Psoas muscle (tissue), 8 donors: ENCODE data around the gene TMEM174. TPM values are rescaled to one million over a fixed set of nuclear protein-coding genes. Genes with fewer than 3 reads are reported as not detected.
"Not testable (repeated sequence)": the region's sequence is repeated elsewhere in the genome, so short reads cannot be mapped to it uniquely, and the experiment has no call there.

Experiments used
- ATAC-seq, 4 donors: fragments of 200-7000 bp; cut with Tn5 transposase; one replicate each; pipeline ENCODE4 v1.9.1; 2020; ENCODE audit warnings: moderate library complexity in 3 of 4, mild to moderate bottlenecking in 2 of 4
- DNase-seq, 2 donors: peaks; one replicate each; pipeline ENCODE4 v3.0.0-alpha.2; 2020
- H3K27ac ChIP-seq: fragments of 200-600 bp; one replicate; pipeline ENCODE4 v1.8.0; 2022
- H3K27me3 ChIP-seq, 3 donors: fragments of 200-600 bp in 1 of 3; one replicate each; pipeline versions ENCODE4 v1.6.1 to v1.8.0; 2013 to 2022; ENCODE audit warnings: low read length in 2 of 3, mild to moderate bottlenecking in 2 of 3, moderate library complexity in 1 of 3; ENCODE audit not compliant: insufficient read depth in 3 of 3
- H3K36me3 ChIP-seq, 2 donors: fragments of 200-600 bp in 1 of 2; one replicate each; pipeline versions ENCODE4 v1.6.1 to v1.8.0; 2013 to 2022; ENCODE audit warnings: low read depth in 1 of 2, mild to moderate bottlenecking in 1 of 2, moderate library complexity in 1 of 2; ENCODE audit not compliant: insufficient read depth in 1 of 2
- H3K4me1 ChIP-seq: fragments of 200-600 bp; one replicate; pipeline ENCODE4 v1.8.0; 2022
- H3K4me3 ChIP-seq: fragments of 200-600 bp; one replicate; pipeline ENCODE4 v1.8.0; 2022; ENCODE audit warnings: mild to moderate bottlenecking
- H3K9me3 ChIP-seq: fragments of 200-600 bp; one replicate; pipeline ENCODE4 v1.8.0; 2022
- CTCF ChIP-seq: fragments of 200-600 bp; IDR thresholded peaks from one replicate; pipeline ENCODE4 v1.8.0; 2022; ENCODE audit warnings: antibody characterized with exemption
- WGBS, 3 donors: extraction: QIAGEN DNeasy Blood & Tissue Kit; methylation state at CpG; one replicate each; pipeline versions ENCODE4 v1.1.6 to v1.1.7; 2013; 5-methylcytosine and 5-hydroxymethylcytosine counted together
- intact Hi-C, 2 donors: fragments of 100-400 bp; cut with DNase I; formaldehyde crosslinking; loops; one replicate each; pipeline versions ENCODE4 v1.11.0 to v1.14.2; 2022
- polyA plus RNA-seq, 3 donors: library from polyadenylated mRNA; stranded (reverse); fragments of 200-250 nt; gene quantifications; one replicate each; pipeline ENCODE4 v1.2.3, GENCODE V29; 2013
- total RNA-seq, 4 donors: library from RNA; stranded (reverse); fragmentation: NEBNext Ultra II Directional in 2 of 4; extraction: Animal tissue kit (Norgen Biotek cat#: 25700) in 2 of 4; gene quantifications; one replicate each; pipeline versions ENCODE4 v1.2.1 to v1.2.4, GENCODE V29; 2021 to 2023
- donor health status: healthy with polysubstance abuse.
- donor health status: DM: no; HTN: no; CAD: no; lungs with moderate emphysema.
- donor health status: Bipolar disorder and iron deficiency.
- donor health status: healthy.
- donor health status: DM: yes; HTN: yes; CAD: no.
- donor health status: DM: no; HTN: no; CAD: no.
- donor health status: DM: no; HTN: no; CAD: no.
- donor health status: DM: yes; HTN: yes; CAD: no.

Gene TMEM174
- total and polyA plus RNA-seq, 7 donors, result not detected

- Histone ChIP-seq H3K4me3 (no peak overlapping the region), H3K4me1 (no peaks in the 10 kb centered on the region), H3K9me3 (no peaks in the 10 kb centered on the region), H3K27ac (no peak overlapping the region), H3K27me3 (peaks cover 0 to 34% (median 0%) of the 10 kb centered on the region in 3 donors), H3K36me3 (no peaks in the 10 kb centered on the region)
- DNase-seq (no peak), ATAC-seq (no peak)
- intact Hi-C loops, result no loop called here
- 78 to 88% (median 80%) methylated on average over 3 of the region's 3 CpGs for WGBS, 3 donors
- TF ChIP-seq CTCF, result no peak
Observed at GRCh38 chr5:73205305-73205704, 32.3 kb downstream of the TMEM174 start.

DNA sequence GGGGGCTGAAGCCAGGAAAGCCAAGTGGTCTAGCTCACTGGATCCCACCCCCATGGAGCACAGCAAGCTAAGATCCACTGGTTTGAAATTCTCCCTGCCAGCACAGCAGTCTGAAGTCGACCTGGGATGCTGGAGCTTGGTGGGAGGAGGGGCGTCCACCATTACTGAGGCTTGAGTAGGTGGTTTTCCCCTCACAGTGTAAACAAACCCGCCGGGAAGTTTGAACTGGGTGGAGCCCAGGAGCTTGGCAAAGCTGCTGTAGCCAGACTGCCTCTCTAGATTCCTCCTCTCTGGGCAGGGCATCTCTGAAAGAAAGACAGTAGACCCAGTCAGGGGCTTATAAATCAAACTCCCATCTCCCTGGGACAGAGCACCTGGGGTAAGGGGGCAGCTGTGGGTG lies 34.2 kb downstream of the TMEM174 start:
- H3K9me3 ChIP-seq, intact Hi-C loops, ATAC-seq, H3K27ac ChIP-seq, DNase-seq, H3K36me3 ChIP-seq, H3K4me1 ChIP-seq, H3K4me3 ChIP-seq: not testable (repeated sequence)
- peaks cover 0 to 50% (median 0%) of the 10 kb centered on the region in 3 donors for H3K27me3 ChIP-seq
- 34 to 42% (median 42%) methylated on average over 4 of the region's 4 CpGs for WGBS, 3 donors

DNA sequence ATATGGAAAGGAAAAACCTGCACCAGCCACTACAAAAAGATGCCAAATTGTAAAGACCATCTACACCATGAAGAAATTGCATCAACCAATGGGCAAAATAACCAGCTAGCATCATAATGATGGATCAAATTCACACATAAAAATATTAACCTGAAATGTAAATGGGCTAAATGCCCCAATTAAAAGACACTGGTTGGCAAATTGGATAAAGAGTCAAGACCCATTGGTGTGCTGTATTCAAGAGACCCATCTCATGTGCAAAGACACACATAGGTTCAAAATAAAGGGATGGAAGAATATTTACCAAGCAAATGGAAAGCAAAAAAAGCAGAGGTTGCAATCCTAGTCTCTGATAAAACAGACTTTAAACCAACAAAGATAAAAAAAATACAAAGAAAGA lies 36.1 kb downstream of the TMEM174 start:
- H3K4me3 ChIP-seq, H3K9me3 ChIP-seq, ATAC-seq, intact Hi-C loops, H3K27ac ChIP-seq, H3K4me1 ChIP-seq, DNase-seq, H3K36me3 ChIP-seq: not testable (repeated sequence)
- peaks cover 0 to 62% (median 3%) of the 10 kb centered on the region in 3 donors for H3K27me3 ChIP-seq

DNA sequence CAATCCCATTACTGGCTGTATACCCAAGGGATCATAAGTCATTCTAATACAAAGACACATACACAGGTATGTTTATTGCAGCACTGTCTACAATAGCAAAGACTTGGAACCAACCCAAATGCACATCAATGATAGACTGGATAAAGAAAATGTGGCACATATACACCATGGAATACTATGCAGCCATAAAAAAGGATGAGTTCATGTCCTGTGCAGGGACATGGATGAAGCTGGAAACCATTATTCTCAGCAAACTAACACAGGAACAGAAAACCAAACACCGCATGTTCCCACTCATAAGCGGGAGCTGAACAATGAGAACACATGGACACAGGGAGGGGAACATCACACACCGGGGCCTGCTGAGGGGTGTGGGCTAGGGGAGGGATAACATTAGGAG lies 39.7 kb downstream of the TMEM174 start:
- ATAC-seq, intact Hi-C loops: not testable (repeated sequence)
- H3K27me3 ChIP-seq, result peaks cover 0 to 63% (median 5%) of the 10 kb centered on the region in 3 donors

GRCh38 chr5:73213566-73213998 lies 40.6 kb downstream of the TMEM174 start:
- Histone ChIP-seq H3K27me3 (peaks cover 0 to 67% (median 5%) of the 10 kb centered on the region in 3 donors), H3K4me3 (no peak overlapping the region)

More for the DNA sequence above, 39.7 kb downstream of the TMEM174 start:
- not testable (repeated sequence) for H3K4me3 ChIP-seq, H3K27ac ChIP-seq, H3K36me3 ChIP-seq, H3K9me3 ChIP-seq, H3K4me1 ChIP-seq, DNase-seq
- WGBS, 3 donors, result 92 to 100% (median 93%) methylated on average over 3 of the region's 3 CpGs

GRCh38 chr5:73214306-73214705 lies 41.3 kb downstream of the TMEM174 start:
- Histone ChIP-seq H3K27ac (no peak overlapping the region), H3K36me3 (no peaks in the 10 kb centered on the region), H3K9me3 (no peaks in the 10 kb centered on the region), H3K4me3 (no peak overlapping the region), H3K4me1 (no peaks in the 10 kb centered on the region), H3K27me3 (peaks cover 0 to 73% (median 5%) of the 10 kb centered on the region in 3 donors)
- no peak for ATAC-seq
- intact Hi-C loops, result no loop called here
- WGBS, 3 donors, result 44 to 62% (median 54%) methylated on average over 4 of the region's 4 CpGs
- no peak for TF ChIP-seq CTCF
- no peak for DNase-seq

More at GRCh38 chr5:73213566-73213998, 40.6 kb downstream of the TMEM174 start:
- no peaks in the 10 kb centered on the region for H3K9me3 ChIP-seq
- WGBS, 3 donors, result 31 to 43% (median 31%) methylated on average over 6 of the region's 6 CpGs
- intact Hi-C loops, result no loop called here
- H3K27ac ChIP-seq, result no peak overlapping the region
- DNase-seq, result no peak
- ATAC-seq, result no peak
- H3K36me3 ChIP-seq, result no peaks in the 10 kb centered on the region
- no peak for TF ChIP-seq CTCF
- H3K4me1 ChIP-seq, result no peaks in the 10 kb centered on the region
